MM.1S (cell line): Measurements from ENCODE around the gene KNG1.

Experiments
- DNase-seq: peaks from one replicate; pipeline ENCODE4 v3.0.0-alpha.2; 2015
- H2AFZ ChIP-seq: fragments of 300-600 bp; sonication (generic); 2 replicates; pipeline ENCODE4 v1.6.0; 2016; ENCODE audit warnings: antibody characterized with exemption, low read length
- H3F3A ChIP-seq: fragments of 300-600 bp; sonication (generic); 2 replicates; pipeline ENCODE4 v1.6.1; 2016; ENCODE audit warnings: mild to moderate bottlenecking, antibody characterized with exemption, low read length, moderate library complexity, mixed read lengths; ENCODE audit not compliant: insufficient read depth
- H3K27ac ChIP-seq: fragments of 300-600 bp; sonication (generic); 2 replicates; pipeline ENCODE4 v1.5.1; 2016; ENCODE audit warnings: mild to moderate bottlenecking, low read length
- H3K27me3 ChIP-seq: fragments of 300-600 bp; sonication (generic); replicated peaks from 2 replicates; pipeline ENCODE4 v1.6.0; 2016; ENCODE audit warnings: low read length; ENCODE audit not compliant: insufficient read depth
- H3K36me3 ChIP-seq: fragments of 300-600 bp; sonication (generic); replicated peaks from 2 replicates; pipeline ENCODE4 v1.6.1; 2016; ENCODE audit warnings: mild to moderate bottlenecking, low read length, mixed read lengths; ENCODE audit not compliant: insufficient read depth
- H3K4me1 ChIP-seq: fragments of 300-600 bp; sonication (generic); 2 replicates; pipeline ENCODE4 v1.6.1; 2016; ENCODE audit warnings: low read length, mixed read lengths
- H3K4me2 ChIP-seq: fragments of 300-600 bp; sonication (generic); 2 replicates; pipeline ENCODE4 v1.6.0; 2016; ENCODE audit warnings: low read depth, low read length
- H3K4me3 ChIP-seq: fragments of 300-600 bp; sonication (generic); 2 replicates; pipeline ENCODE4 v1.5.1; 2016; ENCODE audit warnings: low read length, mixed read lengths
- H3K79me2 ChIP-seq: fragments of 300-600 bp; sonication (generic); 2 replicates; pipeline ENCODE4 v1.6.1; 2016; ENCODE audit warnings: mixed run types, low read length, mixed read lengths
- H3K9ac ChIP-seq: fragments of 300-600 bp; sonication (generic); 2 replicates; pipeline ENCODE4 v1.6.1; 2016; ENCODE audit warnings: low read length, mixed read lengths
- H3K9me2 ChIP-seq: fragments of 300-600 bp; sonication (generic); replicated peaks from 2 replicates; pipeline ENCODE4 v1.6.1; 2016; ENCODE audit warnings: mild to moderate bottlenecking, low read length, mixed read lengths; ENCODE audit not compliant: insufficient read depth
- H3K9me3 ChIP-seq: fragments of 300-600 bp; sonication (generic); replicated peaks from 2 replicates; pipeline ENCODE4 v1.6.1; 2016; ENCODE audit warnings: mild to moderate bottlenecking, low read length, mixed read lengths; ENCODE audit not compliant: insufficient read depth
- H4K20me1 ChIP-seq: fragments of 300-600 bp; sonication (generic); 2 replicates; pipeline ENCODE4 v1.6.1; 2016; ENCODE audit warnings: mild to moderate bottlenecking, low read length, moderate library complexity, mixed read lengths; ENCODE audit not compliant: insufficient read depth
- EZH2 ChIP-seq: fragments of 300-600 bp; sonication (generic); optimal IDR thresholded peaks from 2 replicates; pipeline ENCODE3; 2017; ENCODE audit warnings: low read depth, mild to moderate bottlenecking, antibody characterized with exemption, low read length, mixed read lengths
- EZH2phosphoT487 ChIP-seq: fragments of 300-600 bp; sonication (generic); IDR thresholded peaks from 2 replicates; pipeline ENCODE4 v1.6.1; 2018; ENCODE audit warnings: antibody characterized with exemption, low read length
- TF ChIP-seq, protein P1 (sequence below): fragments of 300-600 bp; sonication (generic); IDR thresholded peaks from 2 replicates; pipeline ENCODE4 v1.5.1; 2016; ENCODE audit warnings: antibody characterized with exemption, low read length, mixed read lengths

The KNG1 gene

GRCh38 chr3:186670155-186670554, 47.0 kb upstream of the KNG1 start:
- H3K36me3 ChIP-seq = no peaks in the 10 kb centered on the region
- no peaks in the 10 kb centered on the region for H3K79me2 ChIP-seq
- H3K9me3 ChIP-seq = no peaks in the 10 kb centered on the region
- H3K27me3 ChIP-seq = no peaks in the 10 kb centered on the region
- no peak overlapping the region for H3K4me3 ChIP-seq
- H3F3A ChIP-seq = peaks cover 7% of the 10 kb centered on the region; the same call in 1 of the 2 replicates
- 0 out of 2 replicates have a peak overlapping the region, but pooled peaks have one; percentile 27 for H2AFZ ChIP-seq
- no peaks in the 10 kb centered on the region for H3K9me2 ChIP-seq
- H3K27ac ChIP-seq = peak overlapping the region; percentile 12; the same call in 1 of the 2 replicates
- no peak overlapping the region for H3K9ac ChIP-seq
- H3K4me2 ChIP-seq = no peak overlapping the region; the same call in 1 of the 2 replicates
- DNase-seq = no peak
- TF ChIP-seq EZH2phosphoT487 (no peak), EZH2 (no peak)
- TF ChIP-seq, protein P1, sequence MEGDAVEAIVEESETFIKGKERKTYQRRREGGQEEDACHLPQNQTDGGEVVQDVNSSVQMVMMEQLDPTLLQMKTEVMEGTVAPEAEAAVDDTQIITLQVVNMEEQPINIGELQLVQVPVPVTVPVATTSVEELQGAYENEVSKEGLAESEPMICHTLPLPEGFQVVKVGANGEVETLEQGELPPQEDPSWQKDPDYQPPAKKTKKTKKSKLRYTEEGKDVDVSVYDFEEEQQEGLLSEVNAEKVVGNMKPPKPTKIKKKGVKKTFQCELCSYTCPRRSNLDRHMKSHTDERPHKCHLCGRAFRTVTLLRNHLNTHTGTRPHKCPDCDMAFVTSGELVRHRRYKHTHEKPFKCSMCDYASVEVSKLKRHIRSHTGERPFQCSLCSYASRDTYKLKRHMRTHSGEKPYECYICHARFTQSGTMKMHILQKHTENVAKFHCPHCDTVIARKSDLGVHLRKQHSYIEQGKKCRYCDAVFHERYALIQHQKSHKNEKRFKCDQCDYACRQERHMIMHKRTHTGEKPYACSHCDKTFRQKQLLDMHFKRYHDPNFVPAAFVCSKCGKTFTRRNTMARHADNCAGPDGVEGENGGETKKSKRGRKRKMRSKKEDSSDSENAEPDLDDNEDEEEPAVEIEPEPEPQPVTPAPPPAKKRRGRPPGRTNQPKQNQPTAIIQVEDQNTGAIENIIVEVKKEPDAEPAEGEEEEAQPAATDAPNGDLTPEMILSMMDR = no peak
- no peaks in the 10 kb centered on the region for H4K20me1 ChIP-seq
- peaks cover 14% of the 10 kb centered on the region for H3K4me1 ChIP-seq

DNA sequence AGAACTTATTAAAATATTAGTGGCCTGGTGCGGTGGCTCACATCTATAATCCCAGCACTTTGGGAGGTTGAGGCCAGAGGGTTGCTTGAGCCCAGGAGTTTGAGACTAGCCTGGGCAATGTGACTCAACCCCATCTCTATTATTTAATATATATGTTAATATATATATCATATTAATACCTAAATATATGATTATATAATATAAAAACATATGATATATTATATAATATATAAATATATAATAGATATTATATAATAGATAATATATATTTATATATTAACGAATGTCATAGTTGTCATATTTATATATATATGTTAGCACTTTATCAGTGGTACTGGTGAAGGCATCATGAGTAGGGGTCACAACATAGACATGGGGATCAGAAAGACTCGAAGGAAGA, 46.1 kb upstream of the KNG1 start:
- Histone ChIP-seq H3K36me3 (no peaks in the 10 kb centered on the region), H3K4me2 (no peak overlapping the region), H3K9me2 (no peaks in the 10 kb centered on the region), H3K9me3 (no peaks in the 10 kb centered on the region), H3K27ac (no peak overlapping the region), H3K4me1 (peaks cover 14% of the 10 kb centered on the region), H3K9ac (no peak overlapping the region), H3K27me3 (no peaks in the 10 kb centered on the region), H4K20me1 (no peaks in the 10 kb centered on the region), H3F3A (peaks cover 7% of the 10 kb centered on the region; the same call in 1 of the 2 replicates), H3K4me3 (no peak overlapping the region), H3K79me2 (no peaks in the 10 kb centered on the region), H2AFZ (no peak overlapping the region)
- DNase-seq = no peak
- TF ChIP-seq EZH2phosphoT487 (no peak), EZH2 (no peak)
- TF ChIP-seq, protein P1 = no peak

- Histone ChIP-seq H3K9me2 (no peaks in the 10 kb centered on the region), H3K36me3 (no peaks in the 10 kb centered on the region), H3K27me3 (no peaks in the 10 kb centered on the region), H3K27ac (no peak overlapping the region), H2AFZ (no peak overlapping the region), H3K4me1 (no peaks in the 10 kb centered on the region), H3K4me2 (no peak overlapping the region), H3K79me2 (no peaks in the 10 kb centered on the region), H4K20me1 (no peaks in the 10 kb centered on the region), H3K4me3 (no peak overlapping the region), H3K9ac (no peak overlapping the region), H3F3A (no peaks in the 10 kb centered on the region), H3K9me3 (no peaks in the 10 kb centered on the region)
- DNase-seq = no peak
- TF ChIP-seq EZH2phosphoT487 (no peak), EZH2 (no peak)
- TF ChIP-seq, protein P1 = no peak
Observed at GRCh38 chr3:186678604-186679003, 38.6 kb upstream of the KNG1 start.

- no peaks in the 10 kb centered on the region for H3K36me3 ChIP-seq
- DNase-seq = no peak
- no peaks in the 10 kb centered on the region for H3F3A ChIP-seq
Observed at GRCh38 chr3:186679151-186679550, 38.0 kb upstream of the KNG1 start.

More at GRCh38 chr3:186679151-186679550, 38.0 kb upstream of the KNG1 start:
- Histone ChIP-seq H3K9ac (no peak overlapping the region), H3K4me2 (no peak overlapping the region), H3K27ac (no peak overlapping the region), H3K9me3 (no peaks in the 10 kb centered on the region), H3K4me1 (no peaks in the 10 kb centered on the region), H3K79me2 (no peaks in the 10 kb centered on the region), H3K4me3 (no peak overlapping the region), H4K20me1 (no peaks in the 10 kb centered on the region), H2AFZ (no peak overlapping the region), H3K9me2 (no peaks in the 10 kb centered on the region), H3K27me3 (no peaks in the 10 kb centered on the region)
- TF ChIP-seq EZH2phosphoT487 (no peak), EZH2 (no peak)
- TF ChIP-seq, protein P1 = no peak
